ACHN (cell line): ENCODE results near the gene HOXA2.
A peak's percentile ranks its signal among the peaks of the same experiment; 100 is the strongest.

Experiments used
- DNase-seq: peaks from one replicate; pipeline ENCODE4 v3.0.0-alpha.2; 2015
- in situ Hi-C: cut with HindIII; loops from 2 replicates; pipeline ENCODE4 v1.10.0; 2017; ENCODE audit warnings: low sequenced_read_pairs, low pct_ligation_motif_present, low pct_unique_long_range_greater_than_20kb

The HOXA2 gene

GRCh38 chr7:27128776-27129728 is 26.6 kb upstream of the HOXA2 start:
- in situ Hi-C loops = loop anchor here (10.0 kb wide), 1 partner anchor 274 kb away; no protein-coding TSS in a partner anchor

GRCh38 chr7:27128034-27128433 is 25.6 kb upstream of the HOXA2 start:
- in situ Hi-C loops = loop anchor here (10.0 kb wide), 1 partner anchor 273 kb away; no protein-coding TSS in a partner anchor
- no peak for DNase-seq

More at GRCh38 chr7:27128776-27129728, 26.6 kb upstream of the HOXA2 start:
- DNase-seq = peak; percentile 48

GRCh38 chr7:27126596-27127327 is 24.3 kb upstream of the HOXA2 start:
- in situ Hi-C loops = loop anchor here (10.0 kb wide), 1 partner anchor 272 kb away; no protein-coding TSS in a partner anchor

GRCh38 chr7:27125986-27126394 is 23.5 kb upstream of the HOXA2 start:
- peak; percentile 32 for DNase-seq
- in situ Hi-C loops = loop anchor here (10.0 kb wide), 1 partner anchor 271 kb away; no protein-coding TSS in a partner anchor

More at GRCh38 chr7:27126596-27127327, 24.3 kb upstream of the HOXA2 start:
- no peak for DNase-seq

GRCh38 chr7:27124902-27125689 is 22.6 kb upstream of the HOXA2 start:
- in situ Hi-C loops = loop anchor here (10.0 kb wide), 1 partner anchor 270 kb away; no protein-coding TSS in a partner anchor

GRCh38 chr7:27124096-27124901 is 21.8 kb upstream of the HOXA2 start:
- DNase-seq = peak; percentile 84
- in situ Hi-C loops = loop anchor here (10.0 kb wide), 1 partner anchor 269 kb away; no protein-coding TSS in a partner anchor

More at GRCh38 chr7:27124902-27125689, 22.6 kb upstream of the HOXA2 start:
- DNase-seq = peak; percentile 78

GRCh38 chr7:27123477-27124053 is 21.1 kb upstream of the HOXA2 start:
- DNase-seq = no peak
- in situ Hi-C loops = loop anchor here (10.0 kb wide), 1 partner anchor 269 kb away; no protein-coding TSS in a partner anchor

GRCh38 chr7:27123007-27123476 is 20.6 kb upstream of the HOXA2 start:
- in situ Hi-C loops = loop anchor here (10.0 kb wide), 1 partner anchor 268 kb away; no protein-coding TSS in a partner anchor
- DNase-seq = peak; percentile 43

- peak; percentile 94 for DNase-seq
- in situ Hi-C loops = loop anchor here (10.0 kb wide), 1 partner anchor 267 kb away; no protein-coding TSS in a partner anchor
These were observed 19.8 kb upstream of the HOXA2 start for GRCh38 chr7:27122077-27122910.

GRCh38 chr7:27121684-27122076 is 19.2 kb upstream of the HOXA2 start:
- in situ Hi-C loops = loop anchor here (10.0 kb wide), 1 partner anchor 267 kb away; no protein-coding TSS in a partner anchor
- DNase-seq = no peak

- DNase-seq = no peak
- in situ Hi-C loops = no loop called here
These were observed 17.0 kb upstream of the HOXA2 start for GRCh38 chr7:27119412-27119911.

GRCh38 chr7:27118580-27118979 is 16.1 kb upstream of the HOXA2 start:
- peak; percentile 32 for DNase-seq

GRCh38 chr7:27117887-27118491 is 15.5 kb upstream of the HOXA2 start:
- DNase-seq = peak; percentile 83
- in situ Hi-C loops = no loop called here

More at GRCh38 chr7:27118580-27118979, 16.1 kb upstream of the HOXA2 start:
- in situ Hi-C loops = no loop called here

GRCh38 chr7:27116962-27117886 is 14.7 kb upstream of the HOXA2 start:
- in situ Hi-C loops = no loop called here
- DNase-seq = peak; percentile 48
